GM21786 (cell line): ENCODE measurements around the gene KRTAP11-1.

ENCODE experiments used
- ATAC-seq: cut with Tn5 transposase; IDR thresholded peaks from one replicate; pipeline ENCODE4 v1.9.1; 2021; ENCODE audit not compliant: unreplicated experiment

Gene KRTAP11-1, protein sequence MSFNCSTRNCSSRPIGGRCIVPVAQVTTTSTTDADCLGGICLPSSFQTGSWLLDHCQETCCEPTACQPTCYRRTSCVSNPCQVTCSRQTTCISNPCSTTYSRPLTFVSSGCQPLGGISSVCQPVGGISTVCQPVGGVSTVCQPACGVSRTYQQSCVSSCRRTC

DNA sequence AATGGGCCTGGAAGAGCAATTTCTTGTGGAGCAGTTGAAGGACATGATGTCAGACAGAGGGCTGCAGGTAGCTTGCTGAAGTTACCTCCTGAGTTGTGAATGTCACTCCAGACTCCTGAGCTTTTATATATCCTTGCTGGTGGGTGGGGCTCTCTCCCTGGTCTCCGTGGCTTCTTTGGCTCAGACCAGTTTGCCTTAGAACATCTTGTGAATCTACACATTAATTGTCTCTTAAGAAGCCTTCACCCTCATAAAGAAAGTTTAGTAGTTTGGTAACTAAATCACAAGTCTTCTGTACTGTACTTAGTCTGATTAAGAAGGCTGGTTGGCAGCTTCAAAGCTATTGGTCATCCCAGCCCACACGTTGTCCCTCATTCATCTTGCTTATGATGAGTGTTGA lies at the start of gene KRTAP11-1:
KRTAP11-1 (minus strand) TSS at position 101 of the 400 bp plus-strand sequence; CDS start at position 45, 56 bp downstream.
- ATAC-seq, result no peak

DNA sequence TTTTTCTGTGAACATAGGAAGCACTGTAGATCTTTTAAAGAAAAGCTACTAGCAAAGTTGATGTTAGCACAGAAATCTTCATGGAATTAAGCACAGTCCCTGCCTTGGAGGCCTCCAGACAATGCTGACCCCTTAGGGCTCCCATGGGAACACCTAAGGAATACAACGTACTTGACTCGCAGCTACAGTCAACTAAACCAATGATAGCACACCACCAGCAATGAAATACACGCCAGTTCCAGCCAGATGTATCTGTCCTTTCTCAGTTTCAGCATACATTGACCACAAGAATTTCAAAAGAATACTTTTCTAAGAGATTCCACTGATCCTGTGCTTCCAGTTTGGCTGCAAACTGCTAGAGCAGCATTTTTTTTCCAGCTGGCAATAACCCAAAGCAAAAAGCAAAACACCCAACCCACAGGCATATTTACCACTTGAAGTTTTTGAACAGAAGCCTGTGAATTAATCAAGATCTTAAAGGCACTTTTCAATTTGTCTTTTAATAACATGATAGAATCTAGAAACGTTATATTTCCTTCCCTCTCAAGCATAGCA lies 42.8 kb upstream of the KRTAP11-1 start:
- ATAC-seq, result no peak

DNA sequence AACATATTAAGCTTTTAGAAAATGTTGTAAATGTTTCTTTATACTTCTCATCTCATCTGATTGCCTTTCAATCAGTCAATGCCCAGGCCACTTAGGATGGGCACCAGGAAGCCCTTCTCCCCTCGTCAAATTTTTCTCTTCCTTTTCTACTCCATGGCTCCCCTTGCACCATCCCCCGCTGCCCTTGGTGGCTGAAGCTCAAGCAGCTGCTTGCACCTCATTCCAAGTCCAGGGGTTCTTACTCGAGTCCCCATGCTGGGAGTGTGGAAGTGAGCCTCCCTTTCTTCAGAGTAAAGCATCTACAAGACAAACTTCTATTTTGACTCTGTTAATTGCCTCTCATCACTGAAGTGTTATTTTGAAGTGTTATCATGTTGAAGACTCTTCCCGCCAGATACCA lies 39.7 kb upstream of the KRTAP11-1 start:
- ATAC-seq, result no peak

DNA sequence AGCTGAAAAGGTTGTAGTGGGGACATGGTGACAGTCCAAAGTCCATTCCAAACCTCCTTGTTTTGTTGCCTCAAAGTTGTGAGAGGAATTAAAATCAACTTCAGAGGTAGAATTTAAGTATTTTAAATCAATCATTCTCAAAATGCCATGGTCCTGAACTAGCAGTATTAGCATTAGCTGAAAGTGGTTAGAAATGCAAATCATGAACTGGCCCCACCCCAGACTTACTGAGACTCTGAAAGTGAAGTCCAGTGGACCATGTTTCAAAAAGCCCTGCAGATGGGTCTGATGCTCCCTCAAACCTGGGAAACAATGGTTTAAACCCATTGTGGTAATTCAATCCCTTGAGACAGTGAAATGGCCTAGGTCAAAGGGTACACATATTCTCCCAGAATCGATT lies 36.2 kb upstream of the KRTAP11-1 start:
- no peak for ATAC-seq

DNA sequence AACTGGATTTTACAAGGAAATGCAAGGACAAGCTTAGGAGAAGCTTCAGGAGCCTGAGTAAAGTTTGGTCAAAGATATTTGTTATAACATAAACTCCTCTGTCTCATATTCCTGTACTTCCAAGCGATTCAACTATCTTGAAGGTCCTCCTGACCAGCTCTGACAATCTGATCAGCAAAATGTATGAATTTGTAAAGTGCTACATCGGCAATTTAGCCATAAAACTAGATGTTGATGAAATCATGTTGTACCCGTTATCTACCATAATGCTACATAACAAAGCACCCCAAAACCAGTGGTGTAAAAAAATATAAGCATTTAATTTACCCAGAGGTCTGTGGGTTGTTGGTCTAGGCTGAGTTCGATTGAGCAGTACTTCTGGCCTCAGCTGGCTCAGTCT lies 19.5 kb upstream of the KRTAP11-1 start:
- ATAC-seq, result no peak

DNA sequence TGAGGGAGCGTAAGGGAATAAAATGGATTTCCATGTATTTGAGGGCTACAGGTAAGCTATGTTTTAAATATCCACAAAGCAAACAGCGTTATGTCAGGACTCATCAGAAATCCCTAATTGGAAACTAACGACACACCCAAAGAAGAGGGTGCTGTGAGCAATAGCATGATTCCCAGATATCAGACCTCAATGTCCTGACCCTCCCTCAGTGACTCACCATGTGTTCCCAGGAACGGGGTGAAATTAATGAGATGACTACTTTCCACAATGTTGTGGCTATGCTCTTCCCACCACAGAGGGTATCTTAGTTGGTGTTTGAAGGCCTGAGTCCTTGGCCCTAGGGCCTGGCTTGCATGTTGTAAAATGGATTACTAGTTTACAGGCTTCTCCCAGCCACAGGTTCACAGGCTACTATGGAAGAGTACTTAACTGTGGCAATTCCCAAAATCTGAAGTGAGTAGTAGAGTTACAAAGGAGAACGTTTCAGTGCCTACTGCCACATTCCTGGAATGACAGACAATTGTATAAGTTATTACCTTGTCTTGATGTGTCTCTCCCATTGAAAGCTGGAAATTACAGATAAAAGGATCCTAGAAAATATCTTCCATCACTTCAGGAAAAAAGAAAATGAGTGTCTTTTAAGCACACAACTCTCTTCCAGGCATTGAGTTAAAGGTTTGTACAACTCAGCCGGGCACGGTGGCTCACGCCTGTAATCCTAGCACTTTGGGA lies 1.7 kb upstream of the KRTAP11-1 start:
- no peak for ATAC-seq

DNA sequence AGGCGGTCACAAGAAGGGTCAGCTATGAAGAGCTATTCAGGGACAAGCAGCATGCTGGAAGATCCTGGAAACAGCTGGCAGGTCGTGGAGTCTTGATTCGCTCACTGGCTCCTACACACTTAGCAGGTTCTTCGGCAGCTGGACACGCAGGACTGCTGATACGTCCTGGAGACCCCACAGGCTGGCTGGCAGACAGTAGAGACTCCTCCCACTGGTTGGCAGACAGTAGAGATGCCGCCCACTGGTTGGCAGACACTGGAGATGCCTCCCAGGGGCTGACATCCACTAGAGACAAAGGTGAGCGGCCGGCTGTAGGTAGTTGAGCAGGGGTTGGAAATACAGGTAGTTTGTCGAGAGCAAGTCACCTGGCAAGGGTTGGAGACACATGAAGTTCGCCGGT lies 466 bp downstream of the KRTAP11-1 start:
- ATAC-seq, result no peak

DNA sequence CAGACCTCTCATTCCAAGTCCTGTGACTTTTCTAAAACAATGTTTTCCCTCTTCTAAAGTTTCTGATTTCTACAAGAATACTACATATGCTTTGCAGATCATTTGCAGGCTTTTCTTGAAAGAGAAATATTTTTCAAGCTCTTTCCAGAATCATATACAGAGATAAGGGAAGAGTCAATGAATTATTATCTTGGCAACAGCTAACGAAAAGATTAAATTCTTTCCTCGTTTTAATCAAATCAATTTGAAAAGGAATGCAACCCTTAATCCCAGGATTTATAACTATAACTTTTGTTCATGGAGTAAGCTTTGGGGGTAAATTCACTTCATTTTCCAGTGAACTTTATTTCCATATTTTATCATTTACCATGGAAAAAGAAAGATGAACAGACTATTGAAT lies 6.9 kb downstream of the KRTAP11-1 start:
- ATAC-seq, result no peak

DNA sequence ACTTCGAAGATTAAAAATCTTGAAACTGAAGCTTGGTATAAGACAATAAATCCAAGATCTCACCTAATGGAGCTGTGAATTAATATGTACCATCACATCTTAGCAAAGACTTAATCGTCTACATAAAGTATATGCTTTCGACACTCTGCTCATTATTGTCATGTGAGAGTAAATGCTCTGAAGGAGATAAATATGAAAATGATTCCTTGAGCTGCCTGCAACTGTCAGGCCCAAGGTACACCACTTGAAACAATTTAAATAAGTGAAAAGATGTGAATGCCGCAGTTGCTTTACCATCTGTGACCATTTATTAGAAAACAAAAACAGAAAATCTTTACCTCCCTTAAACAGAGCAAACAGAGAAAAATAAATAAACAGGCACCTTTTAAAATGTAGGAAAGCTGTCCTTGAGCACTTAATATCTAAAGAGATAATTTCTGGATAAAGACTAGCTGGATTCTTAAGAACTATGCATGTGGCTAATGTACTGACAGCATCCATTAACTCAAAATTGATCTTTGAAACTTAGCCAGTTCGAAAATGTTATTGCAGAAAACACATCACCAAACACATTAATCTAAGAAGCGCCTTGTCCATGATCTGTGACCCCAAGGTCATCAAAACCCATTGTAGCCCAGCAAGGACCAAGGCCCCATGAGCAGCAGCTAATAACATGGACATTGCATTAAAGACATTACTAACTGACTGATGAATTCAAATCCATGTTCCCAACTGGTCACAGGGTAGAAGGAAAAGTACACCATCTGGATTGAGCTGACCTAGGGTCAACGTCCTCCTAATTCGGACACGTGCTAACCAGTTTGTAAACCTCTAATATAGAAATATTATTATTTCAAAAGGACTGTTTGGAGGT lies 33.5 kb downstream of the KRTAP11-1 start:
- ATAC-seq, result no peak

DNA sequence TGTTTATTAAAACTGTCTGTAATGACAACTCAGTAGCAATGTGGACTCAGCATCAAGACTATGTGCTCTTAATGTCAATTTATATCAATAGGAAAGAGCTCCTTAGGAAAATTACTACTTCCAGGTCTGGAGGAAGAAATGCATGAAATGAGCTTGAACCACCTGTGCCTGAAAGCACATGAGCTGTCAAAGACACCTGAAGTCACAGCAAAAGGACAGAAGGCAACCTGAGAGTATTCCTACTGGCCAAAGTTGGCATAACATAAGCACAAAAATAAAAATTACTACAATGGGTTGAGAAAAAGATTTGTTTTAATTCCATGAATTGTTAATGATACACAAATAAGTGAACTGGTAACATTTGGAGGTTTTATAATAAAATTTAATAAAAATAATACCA lies 38.4 kb downstream of the KRTAP11-1 start:
- ATAC-seq, result no peak

DNA sequence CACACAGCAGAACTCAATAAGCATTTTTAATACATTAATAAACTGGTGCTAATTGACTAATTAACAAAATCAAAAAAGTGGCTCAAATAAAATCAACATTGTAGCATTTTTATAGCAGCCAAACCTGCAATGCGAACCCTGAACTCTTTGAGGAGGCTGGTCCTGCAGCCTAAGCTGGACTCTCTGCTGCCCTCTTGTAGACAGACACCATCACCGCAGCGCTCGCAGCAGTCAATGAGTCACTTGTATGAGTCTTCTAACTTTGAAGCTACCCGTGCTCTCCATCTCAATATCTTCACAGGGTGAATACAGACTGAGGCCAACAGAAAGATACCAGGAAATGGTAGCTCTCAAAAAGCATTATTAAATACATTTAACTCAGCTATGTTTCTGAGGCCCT lies 42.1 kb downstream of the KRTAP11-1 start:
- ATAC-seq, result no peak

DNA sequence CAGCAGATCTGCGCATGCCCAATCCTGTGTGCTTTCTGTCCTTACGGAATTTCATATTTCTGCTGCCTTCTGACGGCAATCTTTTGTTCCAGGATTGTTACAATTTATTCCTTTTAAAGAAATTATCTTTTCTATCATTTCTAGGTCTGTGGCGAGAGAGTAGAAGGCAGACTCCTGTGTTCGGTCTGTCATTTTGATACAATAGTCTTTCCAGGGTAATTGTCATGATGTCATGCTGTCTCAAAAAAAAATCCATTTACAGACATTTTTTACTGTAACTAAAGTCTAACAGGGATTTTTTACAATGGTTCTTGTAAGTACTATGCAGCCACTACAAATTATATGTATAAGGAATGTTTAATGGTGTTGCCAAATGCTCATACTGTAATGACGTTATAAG lies 42.8 kb downstream of the KRTAP11-1 start:
- ATAC-seq, result no peak

DNA sequence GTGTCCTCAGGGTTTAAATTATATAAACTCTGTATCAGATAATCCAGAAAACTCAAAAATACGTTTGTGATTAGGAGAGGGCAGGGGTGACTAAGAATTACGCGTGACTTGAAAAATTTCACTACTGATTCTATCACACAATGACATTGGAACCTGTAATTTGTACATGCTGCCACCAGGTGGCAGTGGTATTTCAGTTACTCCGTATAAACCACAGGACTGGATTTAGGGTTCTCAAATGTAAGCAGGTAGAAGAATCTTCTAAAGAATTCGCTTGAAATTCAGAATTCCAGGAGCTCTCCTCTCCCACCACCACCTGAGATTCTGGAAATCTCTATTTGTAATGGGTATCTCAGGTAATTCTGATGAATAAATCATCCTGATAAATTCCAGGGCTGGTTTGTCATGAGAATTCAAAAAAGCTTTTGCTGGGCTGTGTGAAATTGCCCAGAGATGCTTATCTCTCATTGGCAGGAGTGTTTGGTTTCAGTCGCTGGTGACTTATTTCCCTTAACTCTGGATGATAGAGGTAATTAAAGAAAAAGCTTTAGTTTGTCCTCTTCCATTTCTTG lies 50.1 kb downstream of the KRTAP11-1 start:
- no peak for ATAC-seq
